GM21515 (cell line): ENCODE results near the gene ATF7IP2.
A peak's percentile ranks its signal among the peaks of the same experiment; 100 is the strongest.
"Not testable (repeated sequence)": the region's sequence is repeated elsewhere in the genome, so short reads cannot be mapped to it uniquely, and the experiment has no call there.

Source experiments
- ATAC-seq: cut with Tn5 transposase; IDR thresholded peaks from one replicate; pipeline ENCODE4 v1.9.1; 2021; ENCODE audit not compliant: unreplicated experiment

Gene ATF7IP2, protein sequence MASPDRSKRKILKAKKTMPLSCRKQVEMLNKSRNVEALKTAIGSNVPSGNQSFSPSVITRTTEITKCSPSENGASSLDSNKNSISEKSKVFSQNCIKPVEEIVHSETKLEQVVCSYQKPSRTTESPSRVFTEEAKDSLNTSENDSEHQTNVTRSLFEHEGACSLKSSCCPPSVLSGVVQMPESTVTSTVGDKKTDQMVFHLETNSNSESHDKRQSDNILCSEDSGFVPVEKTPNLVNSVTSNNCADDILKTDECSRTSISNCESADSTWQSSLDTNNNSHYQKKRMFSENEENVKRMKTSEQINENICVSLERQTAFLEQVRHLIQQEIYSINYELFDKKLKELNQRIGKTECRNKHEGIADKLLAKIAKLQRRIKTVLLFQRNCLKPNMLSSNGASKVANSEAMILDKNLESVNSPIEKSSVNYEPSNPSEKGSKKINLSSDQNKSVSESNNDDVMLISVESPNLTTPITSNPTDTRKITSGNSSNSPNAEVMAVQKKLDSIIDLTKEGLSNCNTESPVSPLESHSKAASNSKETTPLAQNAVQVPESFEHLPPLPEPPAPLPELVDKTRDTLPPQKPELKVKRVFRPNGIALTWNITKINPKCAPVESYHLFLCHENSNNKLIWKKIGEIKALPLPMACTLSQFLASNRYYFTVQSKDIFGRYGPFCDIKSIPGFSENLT

DNA sequence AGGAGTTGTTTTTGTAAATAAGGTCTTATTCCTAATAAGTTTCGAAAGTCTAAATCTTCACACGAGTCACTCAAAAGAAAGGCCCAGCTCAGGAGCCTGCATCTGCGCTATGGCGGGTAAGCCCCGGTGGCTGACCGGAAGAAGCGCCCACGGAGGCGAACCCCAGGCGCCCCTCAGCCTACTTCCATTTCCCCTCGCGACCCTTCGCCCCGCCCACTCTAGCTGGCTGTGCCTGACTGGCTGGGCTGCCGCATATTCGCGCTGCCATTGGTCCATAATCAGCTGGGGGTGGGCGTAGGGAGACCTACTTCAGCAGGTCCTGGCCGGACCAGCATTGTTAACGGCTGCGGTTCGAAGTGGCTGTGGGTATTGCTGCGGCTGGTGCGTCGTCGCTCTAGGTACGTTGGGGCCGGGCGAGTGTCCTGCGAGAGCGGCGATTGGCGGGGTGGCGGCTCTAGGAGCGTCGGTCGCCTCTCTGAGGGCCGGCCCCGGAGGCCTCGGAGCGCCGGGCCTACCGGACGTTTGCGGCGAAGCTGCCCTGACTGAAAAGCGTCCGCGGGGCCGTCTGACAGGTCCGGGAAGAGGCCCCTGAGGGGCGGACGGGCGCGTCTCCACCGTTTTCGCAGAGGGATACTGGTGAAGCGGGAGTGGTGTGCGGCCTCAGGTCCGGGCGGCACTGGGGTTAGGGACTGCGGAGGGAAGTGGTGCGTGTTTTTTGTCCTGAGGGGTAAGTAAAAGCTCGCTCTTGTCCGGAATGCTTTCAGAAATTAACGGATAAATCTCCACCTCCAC, at the start of gene ATF7IP2:
Gene ATF7IP2 (plus strand): TSS at position 337 of the 792 bp plus-strand sequence. CDS start 44,560 bp downstream, outside the sequence.
- peak; percentile 92 for ATAC-seq

DNA sequence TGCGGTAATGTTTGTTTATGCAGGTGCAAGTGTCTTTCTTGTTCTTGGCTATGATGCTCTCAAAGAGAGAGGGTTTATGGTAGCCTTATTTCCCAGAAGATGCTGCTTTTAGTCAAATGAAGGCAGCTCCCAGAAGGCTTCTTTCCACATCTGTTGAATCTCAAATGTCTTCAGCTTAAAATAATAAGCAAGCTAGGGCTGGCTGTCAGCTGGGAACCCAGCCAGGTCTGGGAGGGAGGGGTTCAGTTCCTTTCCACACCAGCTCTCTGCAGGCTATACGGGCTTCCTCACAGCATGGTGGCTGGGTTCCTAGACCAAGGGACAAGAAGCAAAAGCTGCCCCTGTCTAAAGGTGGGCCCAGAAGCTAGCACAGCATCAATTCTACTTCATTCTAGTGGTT, 47.4 kb upstream of the ATF7IP2 start:
- no peak for ATAC-seq

DNA sequence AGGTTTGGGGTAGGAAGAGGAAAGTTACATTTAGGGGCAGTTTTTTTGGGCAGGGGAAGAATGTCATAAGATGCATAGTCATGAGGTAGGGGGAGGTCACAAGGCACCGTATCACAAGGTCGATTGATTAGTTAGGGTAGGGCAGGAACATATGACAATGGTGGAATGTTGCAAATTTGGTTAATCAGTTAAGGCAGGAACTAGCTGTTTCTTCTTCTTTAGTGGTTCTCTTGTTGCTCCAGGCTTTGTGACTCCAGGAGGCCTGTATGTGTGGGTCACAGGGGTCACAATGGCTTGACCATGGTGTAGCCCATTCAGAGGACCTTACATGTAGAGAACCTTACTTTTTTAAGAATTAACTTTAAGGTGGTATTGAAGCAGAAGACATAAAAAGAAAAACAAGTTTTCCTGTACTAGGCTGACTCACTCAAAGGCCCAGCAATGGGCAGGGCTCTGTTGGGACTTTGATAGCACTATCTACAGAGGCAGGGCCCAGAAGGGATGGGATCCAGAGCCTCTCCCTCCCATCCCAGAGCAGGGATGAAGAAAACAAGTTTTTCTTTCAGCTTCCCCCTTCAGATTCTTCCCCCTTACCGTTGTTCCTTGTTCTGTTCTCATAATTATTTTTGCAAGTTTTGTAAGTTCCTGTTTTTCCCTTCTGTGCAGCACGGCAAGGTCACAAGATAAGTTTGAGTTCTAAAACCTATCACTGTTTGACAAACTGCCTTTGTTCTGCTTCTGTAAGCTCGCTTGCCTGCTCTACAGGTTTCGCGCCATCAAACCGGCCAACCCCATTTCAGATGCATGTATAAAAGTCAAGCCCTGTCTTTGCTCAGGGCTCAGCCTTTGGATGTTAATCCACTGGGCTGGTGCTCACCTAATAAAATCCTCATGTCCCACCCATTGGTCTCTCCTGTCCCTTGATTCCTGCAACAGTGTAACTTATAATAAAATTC, 45.8 kb upstream of the ATF7IP2 start:
- no peak for ATAC-seq

DNA sequence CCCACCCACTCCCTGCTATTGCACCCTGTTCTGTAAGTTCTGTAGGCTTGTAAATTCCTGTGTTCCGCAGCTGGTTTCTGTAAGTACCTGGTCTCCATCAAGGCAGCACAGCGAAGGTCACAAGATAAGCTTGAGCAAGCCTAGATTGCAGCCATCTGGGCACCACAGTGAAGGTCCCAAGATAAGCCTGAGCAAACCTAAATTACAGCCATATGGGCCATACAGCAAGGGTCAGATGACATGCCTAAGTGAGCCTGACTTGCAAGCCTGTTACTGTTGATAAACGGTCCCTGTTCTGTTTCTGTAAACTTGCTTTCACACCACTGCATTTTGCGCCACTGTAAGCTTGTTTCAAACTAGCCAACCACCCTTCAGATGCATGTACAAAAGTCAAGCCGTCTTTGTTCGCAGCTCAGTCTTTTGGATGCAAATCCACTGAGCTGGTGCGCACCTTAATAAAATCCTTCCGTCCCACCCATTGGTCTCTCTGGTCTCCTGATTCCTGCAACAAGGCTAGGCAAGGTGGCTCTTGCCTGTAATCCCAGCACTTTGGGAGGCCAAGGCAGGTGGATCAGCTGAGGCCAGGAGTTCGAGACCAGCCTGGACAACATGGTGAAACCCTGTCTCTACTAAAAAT, 42.6 kb upstream of the ATF7IP2 start:
- no peak for ATAC-seq

DNA sequence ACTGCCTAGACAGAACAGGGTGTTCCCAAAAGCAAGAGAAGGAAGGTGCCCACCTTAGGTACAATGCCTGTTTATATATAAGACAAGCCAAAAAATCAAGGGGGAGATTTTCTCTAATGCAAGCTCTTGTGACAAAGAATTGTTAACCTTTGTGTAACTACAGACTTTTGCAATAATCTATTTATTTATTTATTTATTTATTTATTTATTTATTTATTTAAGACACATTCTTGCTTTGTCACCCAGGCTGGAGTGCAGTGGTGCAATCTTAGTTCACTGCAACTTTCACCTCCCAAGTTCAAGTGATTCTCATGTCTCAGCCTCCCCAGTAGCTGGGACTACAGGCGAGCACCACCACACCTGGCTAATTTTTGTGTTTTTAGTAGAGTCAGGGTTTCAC, 41.2 kb upstream of the ATF7IP2 start:
- not testable (repeated sequence) for ATAC-seq

DNA sequence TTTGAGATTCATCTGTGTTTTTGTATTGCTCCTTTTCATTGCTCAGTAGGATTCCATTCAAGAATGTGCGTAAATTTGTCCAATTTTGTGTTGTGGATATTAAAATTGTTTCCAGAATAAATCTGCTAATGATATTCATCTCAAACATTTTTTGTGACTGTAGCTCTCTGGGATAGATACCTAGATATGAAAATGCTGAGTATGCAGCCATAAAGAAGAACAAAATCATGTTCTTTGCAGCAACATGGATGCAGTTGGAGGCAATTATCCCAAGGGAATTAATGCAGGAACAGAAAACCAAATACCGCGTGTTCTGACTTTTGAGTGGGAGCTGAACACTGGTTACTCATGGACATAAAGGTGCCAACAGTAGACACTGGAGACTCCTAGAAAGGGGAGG, 40.2 kb upstream of the ATF7IP2 start:
- ATAC-seq, result no peak

DNA sequence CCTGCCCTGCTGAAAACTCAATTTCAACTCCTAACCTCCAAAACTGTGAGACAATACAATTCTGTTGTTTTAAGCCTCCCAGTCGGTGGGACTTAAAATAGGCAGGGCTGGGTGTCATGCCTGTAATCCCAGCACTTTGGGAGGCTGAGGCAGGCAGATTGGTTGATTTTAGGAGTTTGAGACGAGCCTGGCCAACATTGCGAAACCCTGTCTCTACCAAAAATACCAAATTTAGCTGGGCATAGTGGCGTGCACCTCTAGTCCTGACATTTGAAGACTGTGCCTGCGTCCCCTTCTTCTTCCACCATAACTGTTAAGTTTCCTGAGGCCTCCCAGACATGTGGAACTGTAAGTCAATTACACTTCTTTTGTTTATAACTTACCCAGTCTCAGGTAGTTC, 36.0 kb upstream of the ATF7IP2 start:
- no peak for ATAC-seq

DNA sequence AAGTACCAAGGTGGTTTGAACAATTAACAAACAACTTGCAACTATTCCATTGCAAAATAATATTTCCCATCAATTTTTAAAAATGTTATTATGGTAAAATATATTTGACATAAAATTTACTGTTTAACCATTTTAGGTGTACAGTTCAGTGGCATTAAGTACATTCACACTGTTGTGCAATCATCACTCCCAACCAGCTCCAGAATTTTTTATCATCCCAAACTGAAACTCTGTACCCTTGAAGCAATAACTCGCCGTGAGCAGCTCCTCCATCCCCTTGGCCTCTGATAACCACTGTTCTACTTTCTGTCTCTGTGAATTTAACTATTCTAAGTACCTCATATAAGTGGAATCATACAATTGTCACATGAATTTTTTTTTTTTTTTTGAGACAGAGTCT, 33.6 kb upstream of the ATF7IP2 start:
- no peak for ATAC-seq

DNA sequence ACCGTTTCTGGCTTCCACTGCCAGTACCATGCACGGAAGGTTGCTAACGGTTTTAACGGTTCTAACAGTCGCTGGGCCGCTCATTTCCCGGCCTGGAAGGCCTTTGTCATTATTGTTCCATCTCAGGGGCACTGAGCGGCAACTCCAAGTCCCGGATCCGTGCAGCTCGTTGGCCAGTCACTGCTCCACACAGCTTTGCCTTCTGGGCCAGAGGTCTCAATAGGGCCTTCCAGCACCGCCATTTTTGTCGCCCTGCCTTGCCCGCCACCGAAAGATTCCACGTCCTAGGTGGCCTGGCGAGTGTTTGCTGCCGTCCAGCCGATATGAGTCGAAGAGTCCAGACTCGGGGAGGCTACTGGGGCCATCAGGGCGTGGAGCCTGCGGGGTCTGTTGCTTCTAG, 30.3 kb upstream of the ATF7IP2 start:
- ATAC-seq, result no peak

DNA sequence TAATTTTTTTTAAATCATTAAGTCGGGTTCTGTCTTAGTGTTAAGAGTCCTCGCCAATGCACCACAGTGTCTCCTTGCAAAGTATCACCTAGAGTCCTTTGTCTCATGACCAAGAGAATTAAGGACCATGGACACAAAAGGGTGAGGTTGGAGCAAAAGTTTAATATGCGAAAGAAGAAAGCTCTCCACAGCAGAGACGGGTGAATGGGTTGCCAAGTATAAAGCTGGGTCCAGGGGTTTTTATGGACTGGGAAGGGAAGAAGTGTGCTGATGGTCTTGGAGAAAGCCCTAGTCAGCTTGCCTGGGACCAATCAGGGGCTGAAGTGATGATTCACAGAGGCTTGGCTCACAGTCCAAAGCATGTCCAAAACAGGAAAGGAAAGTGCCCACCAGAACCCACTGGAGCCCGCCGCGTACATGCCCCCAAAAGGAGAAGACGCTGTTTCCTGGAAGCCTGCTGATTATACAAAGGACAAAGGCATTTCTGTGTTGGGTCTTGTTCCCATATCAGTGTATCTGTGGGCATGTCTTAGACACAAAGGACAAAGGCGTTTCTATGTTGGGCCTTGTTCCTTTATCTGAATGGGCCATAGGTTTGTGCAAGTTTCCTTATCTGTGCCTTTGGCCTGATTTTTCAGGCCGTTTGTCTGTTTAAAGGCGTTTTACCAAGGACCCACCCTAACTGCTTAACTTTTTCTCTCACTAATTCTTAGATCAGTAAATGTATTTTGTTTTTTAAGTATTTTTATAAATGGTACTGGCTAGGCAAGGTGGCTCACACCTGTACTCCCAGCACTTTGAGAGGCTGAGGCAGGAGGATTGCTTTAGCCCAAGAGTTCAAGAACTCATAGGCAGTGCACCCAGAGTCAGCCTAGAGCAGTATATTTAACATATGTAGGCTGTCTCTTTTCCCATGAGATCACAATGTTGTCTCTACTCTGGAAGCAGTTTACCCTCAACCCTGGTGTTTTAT, 28.7 kb upstream of the ATF7IP2 start:
- ATAC-seq, result no peak

DNA sequence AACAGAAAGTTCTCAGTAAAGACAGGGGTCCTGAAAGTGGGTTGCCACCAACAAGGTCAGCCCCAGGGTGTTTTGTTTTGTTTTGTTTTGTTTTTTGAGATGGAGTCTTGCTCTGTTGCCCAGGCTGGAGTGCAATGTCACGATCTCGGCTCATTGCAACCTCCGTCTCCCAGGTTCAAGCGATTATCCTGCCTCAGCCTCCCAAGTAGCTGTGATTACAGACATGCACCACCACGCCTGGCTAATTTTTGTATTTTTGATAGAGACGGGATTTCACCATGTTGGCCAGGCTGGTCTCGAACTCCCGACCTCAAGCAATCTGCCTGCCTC, 24.1 kb upstream of the ATF7IP2 start:
- ATAC-seq, result not testable (repeated sequence)

DNA sequence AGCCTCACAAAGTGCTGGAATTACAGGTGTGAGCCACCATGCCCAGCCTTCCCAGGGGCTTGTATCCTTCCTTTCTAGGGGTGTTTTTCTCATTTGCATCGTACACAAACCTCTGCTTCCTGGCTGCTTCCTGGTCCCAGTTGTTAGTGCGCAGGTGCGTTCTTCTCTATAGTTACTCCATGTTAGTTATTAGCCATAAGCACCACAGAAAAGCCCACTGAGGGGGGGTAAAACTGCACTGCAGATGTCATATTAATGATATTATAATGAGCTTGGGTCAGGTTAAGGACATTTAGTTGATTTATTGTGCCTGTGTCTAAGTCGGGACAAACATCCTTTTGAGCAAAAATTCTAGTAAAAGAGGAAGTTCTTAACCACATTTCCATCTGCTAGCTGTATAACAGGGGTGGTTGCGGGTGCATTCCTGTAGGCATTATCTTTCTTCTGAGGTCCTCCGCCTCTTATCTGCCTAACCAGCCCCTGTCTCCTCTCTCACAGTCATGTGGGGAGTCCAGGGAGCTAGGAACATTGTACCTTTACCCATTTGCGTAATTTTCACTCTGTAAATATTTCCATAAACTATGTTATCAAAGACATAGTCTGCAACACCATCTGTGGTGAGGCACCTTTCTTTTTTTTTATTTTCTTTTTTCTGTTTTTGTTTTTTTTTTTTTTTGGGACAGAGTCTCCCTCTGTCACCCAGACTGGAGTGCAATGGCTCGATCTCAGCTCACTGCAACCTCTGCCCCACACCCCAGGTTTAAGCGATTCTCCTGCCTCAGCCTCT, 23.6 kb upstream of the ATF7IP2 start:
- ATAC-seq, result no peak

DNA sequence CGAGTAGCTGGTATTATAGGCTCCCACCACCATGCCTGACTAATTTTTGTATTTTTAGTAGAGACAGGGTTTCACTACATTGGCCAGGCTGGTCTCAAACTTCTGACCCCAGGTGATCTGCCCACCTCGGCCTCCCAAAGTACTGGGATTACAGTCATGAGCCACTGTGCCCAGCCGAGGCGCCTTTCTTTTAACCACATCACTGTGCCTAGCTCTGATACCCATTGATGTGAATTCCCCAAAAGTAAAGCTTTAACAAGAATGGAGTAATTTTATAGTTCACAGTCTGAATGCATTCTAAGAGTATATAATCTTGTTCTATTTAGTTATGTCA, 23.0 kb upstream of the ATF7IP2 start:
- ATAC-seq, result not testable (repeated sequence)

DNA sequence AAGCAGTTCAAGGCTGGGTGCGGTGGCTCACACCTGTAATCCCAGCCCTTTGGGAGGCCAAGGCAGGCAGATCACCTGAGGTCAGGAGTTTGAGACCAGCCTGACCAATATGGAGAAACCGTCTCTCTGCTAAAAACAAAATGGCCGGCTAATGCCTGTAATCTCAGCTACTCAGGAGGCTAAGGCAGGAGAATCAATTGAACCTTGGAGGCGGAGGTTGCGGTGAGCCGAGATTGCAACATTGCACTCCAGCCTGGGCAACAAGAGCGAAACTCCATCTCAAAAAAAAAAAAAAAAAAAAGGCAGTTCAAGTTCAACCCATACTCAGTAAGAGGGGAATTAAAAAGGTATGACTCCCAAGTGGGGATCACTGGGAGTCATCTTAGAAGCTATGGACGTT, 19.2 kb upstream of the ATF7IP2 start:
- not testable (repeated sequence) for ATAC-seq

DNA sequence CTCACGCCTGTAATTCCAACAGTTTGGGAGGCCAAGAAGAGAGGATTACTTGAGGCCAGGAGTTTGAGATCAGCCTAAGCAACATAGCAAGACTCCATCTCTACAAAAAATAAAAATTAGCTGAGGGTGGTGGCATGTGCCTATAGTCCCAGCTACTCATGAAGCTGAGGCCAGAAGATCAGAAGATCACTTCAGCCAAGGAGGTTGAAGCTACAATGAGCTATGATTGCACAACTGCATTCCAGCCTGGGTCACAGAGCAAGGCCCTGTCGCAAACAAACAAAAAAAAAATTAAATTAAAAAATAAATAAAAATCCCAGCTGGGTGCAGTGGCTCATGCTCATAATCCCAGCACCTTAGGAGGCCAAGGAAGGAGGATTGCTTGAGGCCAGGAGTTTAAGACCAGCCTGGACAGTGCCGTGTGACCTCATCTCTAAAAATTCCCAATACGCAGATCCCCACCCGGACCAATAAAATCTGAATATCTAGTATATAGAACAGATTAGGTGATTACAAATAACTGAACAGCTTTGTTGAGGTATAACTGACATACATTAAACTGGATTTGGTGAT, 18.2 kb upstream of the ATF7IP2 start:
- no peak for ATAC-seq

DNA sequence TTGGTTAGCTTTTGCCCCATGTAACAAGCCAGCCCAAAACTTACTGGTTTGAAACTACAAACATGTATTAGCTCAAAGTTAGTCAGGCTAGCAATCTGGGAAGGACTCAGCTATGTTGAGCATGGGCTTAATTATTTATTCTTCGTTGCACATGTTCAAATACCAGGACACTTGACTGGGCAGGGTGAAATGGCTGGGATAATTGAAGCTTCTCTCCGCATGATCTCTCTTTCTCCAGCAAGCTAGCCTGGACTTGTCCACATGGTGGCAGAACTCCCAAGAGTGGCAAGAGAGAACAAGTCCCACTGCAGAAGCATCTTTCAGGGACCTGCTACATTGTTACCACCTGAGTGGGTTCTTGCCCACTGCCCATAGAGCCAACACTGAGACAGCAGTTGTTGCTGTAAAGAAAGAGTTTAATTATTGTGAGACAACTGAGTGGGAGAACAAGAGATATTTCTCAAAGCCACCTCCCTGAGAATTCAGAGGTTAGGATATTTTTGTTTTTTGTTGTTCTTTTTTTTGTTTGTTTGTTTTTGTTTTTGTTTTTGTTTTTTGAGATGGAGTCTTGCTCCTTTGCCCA, 16.8 kb upstream of the ATF7IP2 start:
- no peak for ATAC-seq

DNA sequence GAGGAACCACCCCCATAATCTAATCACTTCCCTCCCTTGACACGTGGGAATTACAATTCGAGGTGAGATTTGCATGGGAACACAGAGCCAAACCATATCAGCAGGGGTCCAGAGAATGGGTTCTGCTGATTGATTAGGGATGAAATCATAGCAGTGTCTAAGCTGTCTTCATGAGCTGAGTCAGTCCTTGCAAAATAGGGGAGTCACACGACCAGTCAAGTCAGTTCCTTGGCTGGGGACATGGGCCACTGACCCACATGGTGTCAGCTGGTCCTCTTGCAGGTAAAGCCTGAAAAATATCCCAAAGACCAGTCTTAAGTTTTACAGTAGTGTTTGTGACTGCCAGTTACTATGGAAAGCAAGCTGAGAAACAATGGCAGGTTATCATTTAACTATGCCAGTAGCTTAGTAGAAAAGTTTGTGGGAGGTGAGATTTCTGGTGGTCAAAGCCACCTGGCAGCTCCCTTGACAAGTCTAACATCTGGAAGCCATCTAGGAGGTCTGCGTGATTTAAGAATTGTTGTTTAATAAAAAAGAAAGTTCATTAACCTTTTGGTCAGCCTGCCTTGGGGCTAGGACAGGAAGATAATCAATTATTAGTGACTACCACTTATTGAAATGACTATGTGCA, 15.7 kb upstream of the ATF7IP2 start:
- ATAC-seq, result no peak
